SK-N-SH (cell line): Measurements from ENCODE around the gene SLC25A24. TPM values are rescaled to one million over a fixed set of nuclear protein-coding genes. Genes with fewer than 3 reads are reported as not detected.

Experiments
- CTCF ChIA-PET: fragments of 300-600, 350-600 bp; formaldehyde crosslinking; extraction: SDS; loops from one replicate; lab custom pipeline; 2021; lab: Yijun Ruan, JAX
- POLR2A ChIA-PET: fragments of 350-600 bp; sonication (Branson Sonifier 250); formaldehyde crosslinking; extraction: SDS; loops from one replicate; lab custom pipeline; 2020; ENCODE audit warnings: antibody characterized with exemption, inconsistent platforms; lab: Yijun Ruan, JAX
- DNase-seq: peaks from one replicate; pipeline ENCODE4 v3.0.0; 2012
- H2AFZ ChIP-seq: fragments of 200-600 bp; sonication (generic); 2 replicates; pipeline ENCODE4 v1.8.1; 2016; ENCODE audit warnings: antibody characterized with exemption, mild to moderate bottlenecking, low read depth
- H3F3A ChIP-seq: fragments of 200-600 bp; sonication (generic); replicated peaks from 2 replicates; pipeline ENCODE3; 2016; ENCODE audit warnings: antibody characterized with exemption, mild to moderate bottlenecking; ENCODE audit not compliant: insufficient read depth
- H3K27ac ChIP-seq, 2 experiments: fragments of 200-500 bp in 1 of 2; fragments of 200-600 bp in 1 of 2; sonication (Bioruptor generic) in 1 of 2; sonication (generic), shearing (Covaris generic) in 1 of 2; 2 replicates each; pipeline versions ENCODE4 v1.5.1 to v1.6.1; 2014 to 2016; ENCODE audit warnings: low read depth in 2 of 2, inconsistent platforms in 1 of 2, low read length in 1 of 2, mild to moderate bottlenecking in 1 of 2, mixed read lengths in 1 of 2
- H3K27me3 ChIP-seq: fragments of 200-600 bp; sonication (generic), shearing (Covaris generic); 2 replicates; pipeline ENCODE4 v1.6.1; 2016; ENCODE audit warnings: mixed run types; ENCODE audit not compliant: insufficient read depth
- H3K36me3 ChIP-seq, 2 experiments: fragments of 200-500 bp in 1 of 2; fragments of 200-600 bp in 1 of 2; sonication (Bioruptor generic) in 1 of 2; sonication (generic) in 1 of 2; replicated peaks in 1 of 2; 2 replicates each; pipeline versions ENCODE3 to v1.5.1; 2014 to 2016; ENCODE audit warnings: low read length in 1 of 2, mild to moderate bottlenecking in 1 of 2; ENCODE audit not compliant: insufficient read depth in 2 of 2, control insufficient read depth in 1 of 2
- H3K4me1 ChIP-seq, 2 experiments: fragments of 200-500 bp in 1 of 2; fragments of 200-600 bp in 1 of 2; sonication (Bioruptor generic) in 1 of 2; sonication (generic), shearing (Covaris generic) in 1 of 2; 2 replicates each; pipeline versions ENCODE4 v1.5.1 to v1.6.1; 2014 to 2016; ENCODE audit warnings: low read depth in 1 of 2, low read length in 1 of 2, mixed run types in 1 of 2; ENCODE audit not compliant: insufficient read depth in 2 of 2, control insufficient read depth in 1 of 2
- H3K4me2 ChIP-seq: fragments of 200-600 bp; sonication (generic), shearing (Covaris generic); 2 replicates; pipeline ENCODE4 v1.6.1; 2017; ENCODE audit warnings: mixed run types
- H3K4me3 ChIP-seq, 2 experiments: fragments of 200-500 bp in 1 of 2; fragments of 200-600 bp in 1 of 2; sonication (Bioruptor generic) in 1 of 2; sonication (generic), shearing (Covaris generic) in 1 of 2; 2 replicates each; pipeline versions ENCODE4 v1.5.1 to v1.8.1; 2014 to 2016; ENCODE audit warnings: low read depth in 2 of 2, inconsistent platforms in 1 of 2, low read length in 1 of 2, mild to moderate bottlenecking in 1 of 2, mixed read lengths in 1 of 2, moderate library complexity in 1 of 2
- H3K79me2 ChIP-seq: fragments of 200-600 bp; sonication (generic); 2 replicates; pipeline ENCODE4 v1.8.1; 2017; ENCODE audit warnings: mild to moderate bottlenecking; ENCODE audit not compliant: insufficient read depth
- H3K9ac ChIP-seq: fragments of 200-600 bp; sonication (generic); 2 replicates; pipeline ENCODE4 v1.6.1; 2017; ENCODE audit warnings: mixed run types
- H3K9me2 ChIP-seq: fragments of 200-600 bp; sonication (generic); 2 replicates; pipeline ENCODE4 v1.6.1; 2017; ENCODE audit warnings: mixed run types
- H3K9me3 ChIP-seq: fragments of 200-600 bp; sonication (generic); 2 replicates; pipeline ENCODE4 v1.6.1; 2017; ENCODE audit warnings: mixed run types, mild to moderate bottlenecking, moderate library complexity
- H4K20me1 ChIP-seq: fragments of 200-600 bp; sonication (generic); 2 replicates; pipeline ENCODE4 v1.6.1; 2017; ENCODE audit warnings: mild to moderate bottlenecking, mixed run types; ENCODE audit not compliant: insufficient read depth
- FOSL2 ChIP-seq: IDR thresholded peaks from 2 replicates; pipeline ENCODE4 v1.4.0; 2012; ENCODE audit warnings: low read depth, mild to moderate bottlenecking, moderate library complexity, borderline replicate concordance
- FOXJ3 ChIP-seq: sonication (generic); formaldehyde crosslinking; IDR thresholded peaks from 2 replicates; pipeline ENCODE4 v1.5.1; 2020; ENCODE audit warnings: mild to moderate bottlenecking, missing genetic modification reagents
- GABPA ChIP-seq: IDR thresholded peaks from 2 replicates; pipeline ENCODE4 v1.4.0; 2012; ENCODE audit warnings: low read depth, mild to moderate bottlenecking
- MXI1 ChIP-seq: IDR thresholded peaks from 2 replicates; pipeline ENCODE4 v1.6.1; 2012; ENCODE audit warnings: mild to moderate bottlenecking, low read depth, low read length, improper control_type of control experiment
- NFIC ChIP-seq: IDR thresholded peaks from 2 replicates; pipeline ENCODE4 v1.4.0; 2012; ENCODE audit warnings: borderline replicate concordance
- NRF1 ChIP-seq: IDR thresholded peaks from 2 replicates; pipeline ENCODE4 v1.6.1; 2012; ENCODE audit warnings: low read depth, mild to moderate bottlenecking, low read length
- PBX3 ChIP-seq: IDR thresholded peaks from 2 replicates; pipeline ENCODE4; 2012
- RAD21 ChIP-seq: IDR thresholded peaks from 2 replicates; pipeline ENCODE4 v1.6.1; 2012; ENCODE audit warnings: mild to moderate bottlenecking, low read length
- RFX5 ChIP-seq: IDR thresholded peaks from 2 replicates; pipeline ENCODE4 v1.6.1; 2012; ENCODE audit warnings: mild to moderate bottlenecking, improper control_type of control experiment, low read length
- SIN3A ChIP-seq: IDR thresholded peaks from 2 replicates; pipeline ENCODE4 v1.6.1; 2012; ENCODE audit warnings: low read depth, mild to moderate bottlenecking, low read length, moderate library complexity, borderline replicate concordance
- TCF12 ChIP-seq: IDR thresholded peaks from 2 replicates; pipeline ENCODE4 v1.4.0; 2012
- TEAD4 ChIP-seq: IDR thresholded peaks from 2 replicates; pipeline ENCODE4 v1.4.0; 2012; ENCODE audit warnings: mild to moderate bottlenecking, borderline replicate concordance; ENCODE audit not compliant: insufficient read depth
- USF2 ChIP-seq: fragments of 150-350 bp; IDR thresholded peaks from 2 replicates; pipeline ENCODE4 v1.6.1; 2017; ENCODE audit warnings: antibody characterized with exemption, low read length, low read depth, borderline replicate concordance
- YY1 ChIP-seq: IDR thresholded peaks from 2 replicates; pipeline ENCODE4 v1.4.0; 2012; ENCODE audit warnings: low read depth, mild to moderate bottlenecking
- ZBTB33 ChIP-seq: IDR thresholded peaks from 2 replicates; pipeline ENCODE4 v1.4.0; 2012; ENCODE audit warnings: low read depth, borderline replicate concordance
- WGBS: methylation state at CpG from one replicate; pipeline ENCODE4 v1.1.6; 2017; ENCODE audit warnings: low lambda C conversion rate; 5-methylcytosine and 5-hydroxymethylcytosine counted together
- polyA plus RNA-seq, 3 experiments: library from polyadenylated mRNA; depleted of rRNA; stranded (reverse); fragments of >200 nt; gene quantifications; 2 replicates each; pipeline ENCODE4 v1.2.3, GENCODE V29; 2012
- TF ChIP-seq, protein P1 (sequence below): IDR thresholded peaks from 2 replicates; pipeline ENCODE4 v1.4.0; 2012; ENCODE audit warnings: low read depth, borderline replicate concordance
- TF ChIP-seq, protein P2 (sequence below): IDR thresholded peaks from 2 replicates; pipeline ENCODE4 v1.4.0; 2012; ENCODE audit warnings: low read depth

Gene SLC25A24
- polyA plus RNA-seq, 1 of the 3 experiments (the other 2 are of a cell fraction), result 11.3 TPM

DNA sequence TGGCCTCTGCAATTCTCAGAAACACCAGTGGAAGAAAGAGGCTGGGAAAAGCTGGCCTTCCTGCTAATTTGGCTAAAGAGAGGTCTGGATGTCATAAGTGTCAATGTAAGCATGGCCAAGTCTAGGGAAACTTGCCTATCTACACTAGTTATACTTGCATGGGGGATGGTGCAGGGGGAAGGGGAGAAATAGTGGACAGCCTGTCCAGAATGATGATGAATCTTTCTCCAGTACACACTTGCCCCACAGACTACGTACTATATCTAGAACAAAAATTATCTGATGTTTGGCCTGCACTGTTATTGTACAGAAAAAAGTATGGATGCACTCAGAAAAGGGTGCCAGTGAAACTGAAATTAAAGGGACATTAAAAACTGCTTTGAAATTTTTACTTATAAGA is 114.5 kb downstream of the SLC25A24 start:
- POLR2A ChIA-PET, result no interaction called here
- 71% methylated on average over 1 of the region's 1 CpG for WGBS
- CTCF ChIA-PET, result interaction anchor here (2.1 kb wide), 1 partner anchor 297 kb away, joined by 4 read pairs; no protein-coding TSS in a partner anchor

More for the DNA sequence above, 114.5 kb downstream of the SLC25A24 start:
- H3K4me3 ChIP-seq, result no peak overlapping the region
- no peak overlapping the region for H3K9ac ChIP-seq
- no peak overlapping the region for H2AFZ ChIP-seq
- H3K79me2 ChIP-seq, result no peaks in the 10 kb centered on the region
- no peaks in the 10 kb centered on the region for H3F3A ChIP-seq
- no peaks in the 10 kb centered on the region for H3K9me3 ChIP-seq
- no peaks in the 10 kb centered on the region for H3K36me3 ChIP-seq
- no peaks in the 10 kb centered on the region for H3K9me2 ChIP-seq
- H3K27me3 ChIP-seq, result no peaks in the 10 kb centered on the region
- H3K27ac ChIP-seq, result no peak overlapping the region
- no peaks in the 10 kb centered on the region; a peak in 1 of 4 replicates for H3K4me1 ChIP-seq
- no peak overlapping the region for H3K4me2 ChIP-seq
- no peak for TF ChIP-seq USF2
- no peak for TF ChIP-seq GABPA
- no peak for TF ChIP-seq TCF12
- TF ChIP-seq MXI1, result no peak
- TF ChIP-seq FOSL2, result no peak
- no peak for TF ChIP-seq TEAD4
- TF ChIP-seq YY1, result no peak
- no peak for TF ChIP-seq ZBTB33
- TF ChIP-seq, protein P1, sequence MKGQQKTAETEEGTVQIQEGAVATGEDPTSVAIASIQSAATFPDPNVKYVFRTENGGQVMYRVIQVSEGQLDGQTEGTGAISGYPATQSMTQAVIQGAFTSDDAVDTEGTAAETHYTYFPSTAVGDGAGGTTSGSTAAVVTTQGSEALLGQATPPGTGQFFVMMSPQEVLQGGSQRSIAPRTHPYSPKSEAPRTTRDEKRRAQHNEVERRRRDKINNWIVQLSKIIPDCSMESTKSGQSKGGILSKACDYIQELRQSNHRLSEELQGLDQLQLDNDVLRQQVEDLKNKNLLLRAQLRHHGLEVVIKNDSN, result no peak
- no peak for TF ChIP-seq RFX5
- TF ChIP-seq PBX3, result no peak
- TF ChIP-seq NRF1, result no peak
- TF ChIP-seq SIN3A, result no peak
- TF ChIP-seq FOXJ3 (CRISPR knock-in tag), result no peak
- TF ChIP-seq, protein P2, sequence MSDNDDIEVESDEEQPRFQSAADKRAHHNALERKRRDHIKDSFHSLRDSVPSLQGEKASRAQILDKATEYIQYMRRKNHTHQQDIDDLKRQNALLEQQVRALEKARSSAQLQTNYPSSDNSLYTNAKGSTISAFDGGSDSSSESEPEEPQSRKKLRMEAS, result no peak
- TF ChIP-seq NFIC, result no peak
- TF ChIP-seq RAD21, result no peak
- no peak for DNase-seq
- no peaks in the 10 kb centered on the region for H4K20me1 ChIP-seq
